ENCODE measurements around the gene CLIC3.

DNA sequence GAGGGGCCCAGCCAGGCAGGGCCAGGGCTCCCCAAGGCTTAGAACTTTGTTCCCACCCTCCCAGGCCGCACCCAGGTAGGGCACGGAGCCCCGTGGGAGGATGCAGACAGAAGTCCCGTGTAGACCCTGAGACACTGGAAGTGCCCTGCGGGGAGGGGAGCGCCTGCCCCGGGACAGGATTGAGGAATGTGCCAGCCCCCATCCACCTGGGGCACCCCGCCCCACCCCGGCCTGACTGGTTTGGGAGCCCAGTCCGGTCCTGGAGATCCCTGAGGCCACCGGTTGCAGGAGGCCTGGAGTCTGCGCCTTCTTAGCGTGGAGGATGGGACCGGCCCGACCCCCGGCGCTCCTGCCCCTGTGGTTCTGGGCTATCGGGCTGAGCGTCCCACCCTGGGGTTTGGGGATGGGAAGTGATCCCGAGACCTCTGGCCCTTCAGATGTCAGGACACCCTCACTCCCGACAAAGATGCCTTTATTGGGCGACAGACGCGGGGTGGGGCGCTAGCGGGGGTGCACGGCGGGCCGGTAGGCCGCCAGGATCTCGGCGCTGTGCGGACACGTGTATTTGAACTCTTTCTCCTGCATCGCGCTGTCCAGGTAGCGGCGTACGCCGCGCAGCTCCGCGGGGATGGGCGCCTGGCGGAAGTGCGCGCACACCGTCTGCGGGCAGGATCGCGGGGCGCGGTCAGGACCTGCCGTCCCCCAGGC is 2.0 kb downstream of the CLIC3 start:
- TF ChIP-seq, protein P1, sequence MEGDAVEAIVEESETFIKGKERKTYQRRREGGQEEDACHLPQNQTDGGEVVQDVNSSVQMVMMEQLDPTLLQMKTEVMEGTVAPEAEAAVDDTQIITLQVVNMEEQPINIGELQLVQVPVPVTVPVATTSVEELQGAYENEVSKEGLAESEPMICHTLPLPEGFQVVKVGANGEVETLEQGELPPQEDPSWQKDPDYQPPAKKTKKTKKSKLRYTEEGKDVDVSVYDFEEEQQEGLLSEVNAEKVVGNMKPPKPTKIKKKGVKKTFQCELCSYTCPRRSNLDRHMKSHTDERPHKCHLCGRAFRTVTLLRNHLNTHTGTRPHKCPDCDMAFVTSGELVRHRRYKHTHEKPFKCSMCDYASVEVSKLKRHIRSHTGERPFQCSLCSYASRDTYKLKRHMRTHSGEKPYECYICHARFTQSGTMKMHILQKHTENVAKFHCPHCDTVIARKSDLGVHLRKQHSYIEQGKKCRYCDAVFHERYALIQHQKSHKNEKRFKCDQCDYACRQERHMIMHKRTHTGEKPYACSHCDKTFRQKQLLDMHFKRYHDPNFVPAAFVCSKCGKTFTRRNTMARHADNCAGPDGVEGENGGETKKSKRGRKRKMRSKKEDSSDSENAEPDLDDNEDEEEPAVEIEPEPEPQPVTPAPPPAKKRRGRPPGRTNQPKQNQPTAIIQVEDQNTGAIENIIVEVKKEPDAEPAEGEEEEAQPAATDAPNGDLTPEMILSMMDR (IDR thresholded peaks at IDR 0.05; ENCODE audit: low read length) = no peak
- no peak for TF ChIP-seq EZH2 (IDR thresholded peaks at IDR 0.05; ENCODE audit: borderline replicate concordance, low read length)
